ENCODE measurements around the gene SLCO4C1.

The SLCO4C1 gene

GRCh38 chr5:102222772-102223171 is 73.3 kb downstream of the SLCO4C1 start:
- TF ChIP-seq, protein P1, sequence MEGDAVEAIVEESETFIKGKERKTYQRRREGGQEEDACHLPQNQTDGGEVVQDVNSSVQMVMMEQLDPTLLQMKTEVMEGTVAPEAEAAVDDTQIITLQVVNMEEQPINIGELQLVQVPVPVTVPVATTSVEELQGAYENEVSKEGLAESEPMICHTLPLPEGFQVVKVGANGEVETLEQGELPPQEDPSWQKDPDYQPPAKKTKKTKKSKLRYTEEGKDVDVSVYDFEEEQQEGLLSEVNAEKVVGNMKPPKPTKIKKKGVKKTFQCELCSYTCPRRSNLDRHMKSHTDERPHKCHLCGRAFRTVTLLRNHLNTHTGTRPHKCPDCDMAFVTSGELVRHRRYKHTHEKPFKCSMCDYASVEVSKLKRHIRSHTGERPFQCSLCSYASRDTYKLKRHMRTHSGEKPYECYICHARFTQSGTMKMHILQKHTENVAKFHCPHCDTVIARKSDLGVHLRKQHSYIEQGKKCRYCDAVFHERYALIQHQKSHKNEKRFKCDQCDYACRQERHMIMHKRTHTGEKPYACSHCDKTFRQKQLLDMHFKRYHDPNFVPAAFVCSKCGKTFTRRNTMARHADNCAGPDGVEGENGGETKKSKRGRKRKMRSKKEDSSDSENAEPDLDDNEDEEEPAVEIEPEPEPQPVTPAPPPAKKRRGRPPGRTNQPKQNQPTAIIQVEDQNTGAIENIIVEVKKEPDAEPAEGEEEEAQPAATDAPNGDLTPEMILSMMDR (IDR thresholded peaks at IDR 0.05): no peak

DNA sequence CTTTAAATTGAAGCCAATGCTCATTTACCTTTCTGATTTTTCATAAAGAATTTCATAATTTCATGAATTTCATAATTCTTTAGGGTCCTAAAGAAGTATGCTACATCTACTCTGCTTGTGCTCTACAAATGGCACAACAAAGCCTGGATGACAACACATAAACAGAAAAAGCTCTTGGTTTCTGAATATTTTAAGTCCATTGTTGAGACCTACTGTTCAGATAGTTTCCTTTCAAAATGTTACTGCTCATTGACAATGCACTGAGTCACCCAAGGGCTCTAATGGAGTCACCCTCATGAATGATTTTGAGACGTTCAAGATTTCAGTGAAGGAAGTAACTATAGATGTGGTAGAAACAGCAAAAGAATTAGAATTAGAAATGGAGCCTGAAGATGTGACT is 74.1 kb downstream of the SLCO4C1 start:
- TF ChIP-seq, protein P1 (IDR thresholded peaks at IDR 0.05): no peak

GRCh38 chr5:102218159-102218558 is 77.9 kb downstream of the SLCO4C1 start:
- TF ChIP-seq, protein P1 (IDR thresholded peaks at IDR 0.05): no peak

GRCh38 chr5:102216678-102217077 is 79.4 kb downstream of the SLCO4C1 start:
- TF ChIP-seq, protein P1 (IDR thresholded peaks at IDR 0.05): no peak

GRCh38 chr5:102211165-102211564 is 84.9 kb downstream of the SLCO4C1 start:
- TF ChIP-seq, protein P1 (IDR thresholded peaks at IDR 0.05): no peak

DNA sequence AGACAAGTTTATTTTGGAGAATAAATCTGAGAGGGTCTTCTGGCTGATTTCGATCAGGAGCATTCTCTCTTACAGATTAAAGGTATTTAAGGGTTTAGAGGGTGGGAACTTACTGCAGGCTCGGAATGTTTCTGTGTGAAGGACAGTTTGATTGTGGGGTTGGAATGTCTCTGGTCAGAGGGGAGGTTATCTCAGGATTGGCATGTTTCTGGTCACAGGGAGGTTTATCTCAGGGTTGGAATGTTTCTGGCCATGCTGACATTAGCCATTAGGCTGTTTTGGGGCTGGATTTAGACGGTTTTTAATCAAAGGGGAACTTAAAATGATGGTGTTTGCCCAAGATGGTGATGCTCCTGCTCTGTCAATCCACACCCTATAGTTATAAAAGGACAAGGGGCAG is 95.2 kb downstream of the SLCO4C1 start:
- TF ChIP-seq, protein P1 (IDR thresholded peaks at IDR 0.05): no peak

DNA sequence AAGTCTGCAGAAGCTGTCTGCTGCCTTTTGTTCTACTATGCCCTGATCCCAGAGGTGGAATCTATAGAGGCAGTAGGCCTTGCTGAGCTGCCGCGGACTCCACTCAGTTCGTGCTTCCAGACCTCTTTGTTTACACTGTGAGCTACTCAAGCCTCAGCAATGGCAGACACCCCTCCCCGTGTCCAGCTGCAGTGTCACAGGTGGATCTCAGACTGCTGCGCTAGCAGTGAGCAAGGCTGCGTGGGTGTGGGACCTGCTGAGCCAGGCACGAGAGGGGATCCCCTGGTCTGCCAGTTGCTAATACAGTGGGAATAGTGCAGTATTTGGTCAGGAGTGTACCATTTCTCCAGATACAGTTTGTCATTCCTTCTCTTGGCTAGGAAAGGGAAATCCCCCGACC is 99.6 kb downstream of the SLCO4C1 start:
- TF ChIP-seq, protein P1 (IDR thresholded peaks at IDR 0.05): no peak

Measured in LNCAP (cell line).